ENCODE data around the gene INPP5J. TPM values are rescaled to one million over a fixed set of nuclear protein-coding genes. Genes with fewer than 3 reads are reported as not detected.

Gene INPP5J
- total RNA-seq, 2 donors from 2014 or later = 0.29 to 0.37 TPM

- peaks cover under 1% of the 10 kb centered on the region for H3K4me1 Mint-ChIP-seq (ENCODE audit: low read depth)
Measured at GRCh38 chr22:31127181-31127772, 4.5 kb downstream of the INPP5J start.

GRCh38 chr22:31128156-31128555 lies 5.4 kb downstream of the INPP5J start:
- no peak for ATAC-seq (replicated peaks in 1 of 2)
- Mint-ChIP-seq H3K27ac (no peak overlapping the region), H3K9me3 (no peaks in the 10 kb centered on the region), H3K4me1 (ENCODE audit: low read depth) (no peaks in the 10 kb centered on the region), H3K27me3 (ENCODE audit: low read depth) (no peaks in the 10 kb centered on the region), H3K36me3 (ENCODE audit: insufficient read depth in 2 of 2) (no peaks in the 10 kb centered on the region), H3K4me3 (no peak overlapping the region)
- DNase-seq = no peak

More at GRCh38 chr22:31127181-31127772, 4.5 kb downstream of the INPP5J start:
- Mint-ChIP-seq H3K9me3 (no peaks in the 10 kb centered on the region), H3K36me3 (ENCODE audit: insufficient read depth in 2 of 2) (no peaks in the 10 kb centered on the region), H3K4me3 (no peak overlapping the region), H3K27me3 (ENCODE audit: low read depth) (no peaks in the 10 kb centered on the region), H3K27ac (no peak overlapping the region)
- ATAC-seq (replicated peaks in 1 of 2) (no peak), DNase-seq (no peak)

GRCh38 chr22:31130873-31131272 lies 8.1 kb downstream of the INPP5J start:
- Mint-ChIP-seq H3K4me3 (no peak overlapping the region), H3K9me3 (no peaks in the 10 kb centered on the region), H3K27me3 (ENCODE audit: low read depth) (no peaks in the 10 kb centered on the region), H3K4me1 (ENCODE audit: low read depth) (no peaks in the 10 kb centered on the region), H3K36me3 (ENCODE audit: insufficient read depth in 2 of 2) (no peaks in the 10 kb centered on the region), H3K27ac (no peak overlapping the region)
- ATAC-seq (replicated peaks in 1 of 2) = no peak
- no peak for DNase-seq

DNA sequence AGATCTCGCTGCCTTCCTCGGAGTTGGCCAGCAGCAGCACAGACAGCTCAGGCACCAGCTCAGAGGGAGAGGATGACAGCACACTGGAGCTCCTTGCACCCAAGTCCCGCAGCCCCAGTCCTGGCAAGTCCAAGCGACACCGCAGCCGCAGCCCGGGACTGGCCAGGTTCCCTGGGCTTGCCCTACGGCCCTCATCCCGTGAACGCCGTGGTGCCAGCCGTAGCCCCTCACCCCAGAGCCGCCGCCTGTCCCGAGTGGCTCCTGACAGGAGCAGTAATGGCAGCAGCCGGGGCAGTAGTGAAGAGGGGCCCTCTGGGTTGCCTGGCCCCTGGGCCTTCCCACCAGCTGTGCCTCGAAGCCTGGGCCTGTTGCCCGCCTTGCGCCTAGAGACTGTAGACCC lies 11.1 kb downstream of the INPP5J start:
- ATAC-seq (replicated peaks in 1 of 2) (no peak), DNase-seq (no peak)
- Mint-ChIP-seq H3K27ac (no peak overlapping the region), H3K4me3 (no peak overlapping the region), H3K36me3 (ENCODE audit: insufficient read depth in 2 of 2) (no peaks in the 10 kb centered on the region), H3K27me3 (ENCODE audit: low read depth) (no peaks in the 10 kb centered on the region), H3K4me1 (ENCODE audit: low read depth) (no peaks in the 10 kb centered on the region), H3K9me3 (no peaks in the 10 kb centered on the region)

GRCh38 chr22:31134688-31135087 lies 11.9 kb downstream of the INPP5J start:
- H3K27ac Mint-ChIP-seq = no peak overlapping the region
- H3K4me1 Mint-ChIP-seq (ENCODE audit: low read depth) = no peaks in the 10 kb centered on the region
- ATAC-seq (replicated peaks in 1 of 2) (no peak), DNase-seq (no peak)
- no peaks in the 10 kb centered on the region for H3K9me3 Mint-ChIP-seq
- no peak overlapping the region for H3K4me3 Mint-ChIP-seq
- no peaks in the 10 kb centered on the region for H3K27me3 Mint-ChIP-seq (ENCODE audit: low read depth)
- no peaks in the 10 kb centered on the region for H3K36me3 Mint-ChIP-seq (ENCODE audit: insufficient read depth in 2 of 2)

- no peaks in the 10 kb centered on the region for H3K9me3 Mint-ChIP-seq
- DNase-seq (no peak), ATAC-seq (replicated peaks in 1 of 2) (no peak)
- H3K4me1 Mint-ChIP-seq (ENCODE audit: low read depth) = no peaks in the 10 kb centered on the region
- no peaks in the 10 kb centered on the region for H3K36me3 Mint-ChIP-seq (ENCODE audit: insufficient read depth in 2 of 2)
- no peaks in the 10 kb centered on the region for H3K27me3 Mint-ChIP-seq (ENCODE audit: low read depth)
- H3K4me3 Mint-ChIP-seq = no peak overlapping the region
- H3K27ac Mint-ChIP-seq = no peak overlapping the region
Measured at GRCh38 chr22:31135706-31136105, 12.9 kb downstream of the INPP5J start.

- ATAC-seq (replicated peaks in 1 of 2) (no peak), DNase-seq (no peak)
- H3K4me3 Mint-ChIP-seq = no peak overlapping the region
- H3K27ac Mint-ChIP-seq = no peak overlapping the region
- no peaks in the 10 kb centered on the region for H3K27me3 Mint-ChIP-seq (ENCODE audit: low read depth)
- no peaks in the 10 kb centered on the region for H3K9me3 Mint-ChIP-seq
- no peaks in the 10 kb centered on the region for H3K4me1 Mint-ChIP-seq (ENCODE audit: low read depth)
- no peaks in the 10 kb centered on the region for H3K36me3 Mint-ChIP-seq (ENCODE audit: insufficient read depth in 2 of 2)
Measured at GRCh38 chr22:31136155-31136554, 13.4 kb downstream of the INPP5J start.

DNA sequence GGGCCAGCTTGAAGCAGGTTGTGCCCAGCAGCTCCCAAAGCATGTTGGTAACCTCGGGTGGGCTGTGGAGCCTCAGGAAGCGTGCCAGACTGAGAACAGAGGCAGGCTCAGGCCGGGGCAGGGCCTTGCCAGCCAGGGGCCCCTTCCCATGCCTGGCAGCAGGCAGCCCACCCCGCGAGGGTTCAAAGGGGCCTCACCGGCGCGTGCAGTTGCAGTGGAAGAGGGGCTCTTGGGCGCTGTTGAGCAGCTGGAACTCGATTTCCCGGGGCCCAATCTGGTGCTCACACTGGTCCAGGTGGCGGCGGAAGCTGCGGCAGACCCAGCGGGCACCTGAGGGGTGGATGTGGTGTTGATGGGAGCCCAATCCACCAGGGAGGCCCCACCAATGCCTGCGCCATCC lies 13.9 kb downstream of the INPP5J start:
- Mint-ChIP-seq H3K27me3 (ENCODE audit: low read depth) (no peaks in the 10 kb centered on the region), H3K4me1 (ENCODE audit: low read depth) (no peaks in the 10 kb centered on the region), H3K36me3 (ENCODE audit: insufficient read depth in 2 of 2) (no peaks in the 10 kb centered on the region), H3K27ac (no peak overlapping the region), H3K4me3 (no peak overlapping the region), H3K9me3 (no peaks in the 10 kb centered on the region)
- no peak for DNase-seq
- ATAC-seq (replicated peaks in 1 of 2) = no peak

DNA sequence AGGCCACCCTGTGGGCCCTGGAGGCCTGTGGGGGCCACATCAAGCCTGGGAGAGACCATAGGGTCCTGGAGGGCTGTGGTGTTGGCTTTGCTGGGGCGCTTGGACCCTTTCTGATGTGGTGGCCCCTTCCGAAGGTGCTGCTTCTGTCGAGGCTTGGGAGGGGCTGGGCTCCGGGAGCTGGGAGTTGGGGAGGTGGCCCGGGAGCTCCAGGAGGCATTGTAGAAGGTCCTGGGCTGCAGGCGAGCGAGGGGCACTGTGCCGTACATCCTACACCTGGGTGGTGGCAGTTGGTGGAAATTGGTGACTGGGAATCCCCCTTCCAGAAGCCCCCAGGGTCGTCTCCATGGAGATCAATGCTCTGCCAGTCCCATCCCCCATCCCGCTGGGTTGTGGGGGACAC lies 15.0 kb downstream of the INPP5J start:
- Mint-ChIP-seq H3K36me3 (ENCODE audit: insufficient read depth in 2 of 2) (no peaks in the 10 kb centered on the region), H3K27ac (no peak overlapping the region), H3K4me1 (ENCODE audit: low read depth) (no peaks in the 10 kb centered on the region), H3K4me3 (no peak overlapping the region), H3K27me3 (ENCODE audit: low read depth) (no peaks in the 10 kb centered on the region), H3K9me3 (no peaks in the 10 kb centered on the region)
- no peak for DNase-seq
- no peak for ATAC-seq (replicated peaks in 1 of 2)

- H3K9me3 Mint-ChIP-seq = no peaks in the 10 kb centered on the region
- no peak overlapping the region for H3K4me3 Mint-ChIP-seq
- no peak for ATAC-seq (replicated peaks in 1 of 2)
- H3K27me3 Mint-ChIP-seq (ENCODE audit: low read depth) = no peaks in the 10 kb centered on the region
- DNase-seq = no peak
- no peaks in the 10 kb centered on the region for H3K36me3 Mint-ChIP-seq (ENCODE audit: insufficient read depth in 2 of 2)
- H3K27ac Mint-ChIP-seq = no peak overlapping the region
- no peaks in the 10 kb centered on the region for H3K4me1 Mint-ChIP-seq (ENCODE audit: low read depth)
Measured at GRCh38 chr22:31138126-31138525, 15.4 kb downstream of the INPP5J start.

DNA sequence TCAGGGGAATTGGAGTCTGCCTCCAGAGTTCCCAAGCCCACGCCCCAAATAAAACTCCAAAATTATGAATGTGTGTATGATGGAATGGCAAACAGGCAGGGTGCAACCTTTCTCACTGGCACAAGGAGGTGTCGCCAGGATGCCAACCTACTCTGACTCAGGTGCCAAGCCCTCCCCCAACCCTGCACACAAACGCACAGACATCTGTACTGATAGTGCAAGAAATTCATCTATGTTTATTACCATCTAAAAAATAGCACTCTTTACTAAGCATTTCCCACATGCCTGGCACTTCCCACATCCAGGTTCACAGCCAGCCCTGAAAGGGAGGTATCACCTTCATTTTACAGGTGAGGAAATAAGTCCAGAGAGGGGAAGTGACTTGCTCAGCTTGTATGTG lies 16.3 kb downstream of the INPP5J start:
- peaks cover 5% of the 10 kb centered on the region for H3K4me1 Mint-ChIP-seq (ENCODE audit: low read depth)
- no peak overlapping the region for H3K4me3 Mint-ChIP-seq
- no peaks in the 10 kb centered on the region for H3K36me3 Mint-ChIP-seq (ENCODE audit: insufficient read depth in 2 of 2)
- H3K27ac Mint-ChIP-seq = no peak overlapping the region
- no peaks in the 10 kb centered on the region for H3K27me3 Mint-ChIP-seq (ENCODE audit: low read depth)
- H3K9me3 Mint-ChIP-seq = no peaks in the 10 kb centered on the region
- DNase-seq (no peak), ATAC-seq (replicated peaks in 1 of 2) (no peak)

GRCh38 chr22:31139866-31140716 lies 17.3 kb downstream of the INPP5J start, which contains the start of gene PLA2G3:
Gene PLA2G3 (minus strand): TSS chr22:31140508. CDS start chr22:31140354, 154 bp downstream.
- Mint-ChIP-seq H3K4me3 (no peak within 1 kb of the TSS), H3K4me1 (ENCODE audit: low read depth) (peaks cover 10% of the 10 kb centered on the region), H3K27ac (no peak within 1 kb of the TSS), H3K27me3 (ENCODE audit: low read depth) (no peaks in the 10 kb centered on the region), H3K9me3 (peaks cover 0 to 3% of the 10 kb centered on the region in 2 donors), H3K36me3 (ENCODE audit: insufficient read depth in 2 of 2) (no peaks in the 10 kb centered on the region)
- no peak for ATAC-seq (replicated peaks in 1 of 2)
- DNase-seq = no peak

- DNase-seq (no peak), ATAC-seq (replicated peaks in 1 of 2) (no peak)
- Mint-ChIP-seq H3K27ac (no peak overlapping the region), H3K4me1 (ENCODE audit: low read depth) (peaks cover 10% of the 10 kb centered on the region), H3K27me3 (ENCODE audit: low read depth) (no peaks in the 10 kb centered on the region), H3K9me3 (peaks cover 0 to 5% of the 10 kb centered on the region in 2 donors), H3K36me3 (ENCODE audit: insufficient read depth in 2 of 2) (no peaks in the 10 kb centered on the region), H3K4me3 (no peak overlapping the region)
Measured at GRCh38 chr22:31140746-31141145, 18.0 kb downstream of the INPP5J start.
